ENCODE data around the gene HSDL1. TPM values are rescaled to one million over a fixed set of nuclear protein-coding genes. Genes with fewer than 3 reads are reported as not detected.

HSDL1 gene
- total and polyA plus RNA-seq, 2 experiments from 2014 or later = 10.8 to 17.0 TPM

- no peak overlapping the region for H3K27ac ChIP-seq
- no peak overlapping the region for H3K4me2 ChIP-seq (ENCODE audit: unreplicated experiment)
- no peak overlapping the region for H3K9ac ChIP-seq
- H3K27me3 ChIP-seq (replicated peaks; ENCODE audit: insufficient read depth) = no peaks in the 10 kb centered on the region
- H3K4me3 ChIP-seq = no peak overlapping the region
- TF ChIP-seq EZH2 (IDR thresholded peaks at IDR 0.05; ENCODE audit: insufficient read depth, poor library complexity, severe bottlenecking) (no peak), EZH2phosphoT487 (IDR thresholded peaks at IDR 0.05; ENCODE audit: insufficient read depth, low read depth) (no peak)
- H3K9me3 ChIP-seq (ENCODE audit: low read depth) = no peaks in the 10 kb centered on the region
- in situ Hi-C loops (cut with MboI) = no loop called here
- peaks cover 52% of the 10 kb centered on the region for H3K79me2 ChIP-seq (ENCODE audit: insufficient read depth)
- H3F3A ChIP-seq (ENCODE audit: insufficient read depth) = no peaks in the 10 kb centered on the region
- no peak overlapping the region for H2AFZ ChIP-seq
- WGBS, 2 experiments (ENCODE audit: low coverage in 1 of 2, low lambda C conversion rate in 2 of 2, missing lambda C conversion rate in 2 of 2) = 91 to 92% methylated on average over 11 of the region's 11 CpGs
- H3K36me3 ChIP-seq (ENCODE audit: low read depth) = no peaks in the 10 kb centered on the region
- DNase-seq = peak; percentile 9
- no peaks in the 10 kb centered on the region for H4K20me1 ChIP-seq (ENCODE audit: insufficient read depth)
- H3K4me1 ChIP-seq (ENCODE audit: insufficient read depth) = peaks cover 13% of the 10 kb centered on the region
- no peaks in the 10 kb centered on the region for H3K9me2 ChIP-seq (ENCODE audit: insufficient read depth)
These were observed 8.4 kb downstream of the HSDL1 start for GRCh38 chr16:84136331-84137125.

- no peaks in the 10 kb centered on the region for H3F3A ChIP-seq (ENCODE audit: insufficient read depth)
- no peak overlapping the region for H3K27ac ChIP-seq
- H4K20me1 ChIP-seq (ENCODE audit: insufficient read depth) = no peaks in the 10 kb centered on the region
- H3K9ac ChIP-seq = no peak overlapping the region
- in situ Hi-C loops (cut with MboI) = no loop called here
- no peak for DNase-seq
- no peaks in the 10 kb centered on the region for H3K27me3 ChIP-seq (replicated peaks; ENCODE audit: insufficient read depth)
- H3K4me2 ChIP-seq (ENCODE audit: unreplicated experiment) = no peak overlapping the region
- WGBS, 2 experiments (ENCODE audit: low coverage in 1 of 2, low lambda C conversion rate in 2 of 2, missing lambda C conversion rate in 2 of 2) = 96% methylated on average over 7 of the region's 7 CpGs
- H3K4me3 ChIP-seq = no peak overlapping the region
- H3K4me1 ChIP-seq (ENCODE audit: insufficient read depth) = no peaks in the 10 kb centered on the region
- H3K79me2 ChIP-seq (ENCODE audit: insufficient read depth) = peaks cover 29% of the 10 kb centered on the region
- H3K9me3 ChIP-seq (ENCODE audit: low read depth) = no peaks in the 10 kb centered on the region
- no peak overlapping the region for H2AFZ ChIP-seq
- TF ChIP-seq EZH2phosphoT487 (IDR thresholded peaks at IDR 0.05; ENCODE audit: insufficient read depth, low read depth) (no peak), EZH2 (IDR thresholded peaks at IDR 0.05; ENCODE audit: insufficient read depth, poor library complexity, severe bottlenecking) (no peak)
- no peaks in the 10 kb centered on the region for H3K9me2 ChIP-seq (ENCODE audit: insufficient read depth)
- H3K36me3 ChIP-seq (ENCODE audit: low read depth) = peaks cover 11% of the 10 kb centered on the region; the same call in 1 of the 2 replicates
These were observed 12.3 kb downstream of the HSDL1 start for GRCh38 chr16:84132527-84133285.

GRCh38 chr16:84131117-84131516, 13.9 kb downstream of the HSDL1 start:
- no peaks in the 10 kb centered on the region for H3K9me3 ChIP-seq (ENCODE audit: low read depth)
- H3K9ac ChIP-seq = no peak overlapping the region
- in situ Hi-C loops (cut with MboI) = no loop called here
- TF ChIP-seq EZH2 (IDR thresholded peaks at IDR 0.05; ENCODE audit: insufficient read depth, poor library complexity, severe bottlenecking) (no peak), EZH2phosphoT487 (IDR thresholded peaks at IDR 0.05; ENCODE audit: insufficient read depth, low read depth) (no peak)
- no peaks in the 10 kb centered on the region for H3K27me3 ChIP-seq (replicated peaks; ENCODE audit: insufficient read depth)
- DNase-seq = no peak
- no peak overlapping the region for H3K27ac ChIP-seq
- no peaks in the 10 kb centered on the region for H3F3A ChIP-seq (ENCODE audit: insufficient read depth)
- no peaks in the 10 kb centered on the region for H4K20me1 ChIP-seq (ENCODE audit: insufficient read depth)
- H3K4me1 ChIP-seq (ENCODE audit: insufficient read depth) = no peaks in the 10 kb centered on the region
- H3K4me2 ChIP-seq (ENCODE audit: unreplicated experiment) = no peak overlapping the region
- 82 to 89% methylated on average over 5 of the region's 5 CpGs for WGBS, 2 experiments (ENCODE audit: low coverage in 1 of 2, low lambda C conversion rate in 2 of 2, missing lambda C conversion rate in 2 of 2)
- H3K79me2 ChIP-seq (ENCODE audit: insufficient read depth) = peaks cover 13% of the 10 kb centered on the region; the same call in 1 of the 2 replicates
- H2AFZ ChIP-seq = no peak overlapping the region
- H3K4me3 ChIP-seq = no peak overlapping the region
- H3K36me3 ChIP-seq (ENCODE audit: low read depth) = peaks cover 11% of the 10 kb centered on the region; the same call in 1 of the 2 replicates
- H3K9me2 ChIP-seq (ENCODE audit: insufficient read depth) = no peaks in the 10 kb centered on the region

- H3K9me2 ChIP-seq (ENCODE audit: insufficient read depth) = no peaks in the 10 kb centered on the region
- no peaks in the 10 kb centered on the region for H3K79me2 ChIP-seq (ENCODE audit: insufficient read depth)
- WGBS, 2 experiments (ENCODE audit: low coverage in 1 of 2, low lambda C conversion rate in 2 of 2, missing lambda C conversion rate in 2 of 2) = 91 to 95% methylated on average over 7 of the region's 7 CpGs
- no peak overlapping the region for H2AFZ ChIP-seq
- in situ Hi-C loops (cut with MboI) = no loop called here
- H3K9me3 ChIP-seq (ENCODE audit: low read depth) = no peaks in the 10 kb centered on the region
- H3K27ac ChIP-seq = no peak overlapping the region
- TF ChIP-seq EZH2phosphoT487 (IDR thresholded peaks at IDR 0.05; ENCODE audit: insufficient read depth, low read depth) (no peak), EZH2 (IDR thresholded peaks at IDR 0.05; ENCODE audit: insufficient read depth, poor library complexity, severe bottlenecking) (no peak)
- no peak overlapping the region for H3K4me3 ChIP-seq
- H4K20me1 ChIP-seq (ENCODE audit: insufficient read depth) = no peaks in the 10 kb centered on the region
- H3K4me1 ChIP-seq (ENCODE audit: insufficient read depth) = no peaks in the 10 kb centered on the region
- no peaks in the 10 kb centered on the region for H3K27me3 ChIP-seq (replicated peaks; ENCODE audit: insufficient read depth)
- H3F3A ChIP-seq (ENCODE audit: insufficient read depth) = no peaks in the 10 kb centered on the region
- H3K4me2 ChIP-seq (ENCODE audit: unreplicated experiment) = no peak overlapping the region
- DNase-seq = no peak
- no peak overlapping the region for H3K9ac ChIP-seq
- peaks cover 7% of the 10 kb centered on the region; the same call in 1 of the 2 replicates for H3K36me3 ChIP-seq (ENCODE audit: low read depth)
These were observed 20.5 kb downstream of the HSDL1 start for GRCh38 chr16:84124257-84125073.

Measured in GM23248 (cell line).